HG03097 (cell line): ENCODE results near the gene IL3RA.
"Not testable (repeated sequence)": the region's sequence is repeated elsewhere in the genome, so short reads cannot be mapped to it uniquely, and the experiment has no call there.

Experiments used
- ATAC-seq: cut with Tn5 transposase; IDR thresholded peaks from one replicate; pipeline ENCODE4 v1.9.1; 2021; ENCODE audit not compliant: unreplicated experiment, low FRiP score

Gene IL3RA

GRCh38 chrX:1327651-1328304 is 8.8 kb upstream of the IL3RA start:
- ATAC-seq = no peak

- no peak for ATAC-seq
Measured at GRCh38 chrX:1330605-1331004, 6.0 kb upstream of the IL3RA start.

- ATAC-seq = not testable (repeated sequence)
Measured at GRCh38 chrX:1332433-1332832, 4.2 kb upstream of the IL3RA start.

- no peak for ATAC-seq
Measured at GRCh38 chrX:1334854-1335253, 1.7 kb upstream of the IL3RA start.

- peak; percentile 32 for ATAC-seq
Measured at GRCh38 chrX:1336948-1337779, 579 bp downstream of the IL3RA start.

GRCh38 chrX:1341545-1342184 is 5.1 kb downstream of the IL3RA start:
- ATAC-seq = no peak

- ATAC-seq = not testable (repeated sequence)
Measured at GRCh38 chrX:1349606-1350005, 13.0 kb downstream of the IL3RA start.

GRCh38 chrX:1351981-1352714 is 15.6 kb downstream of the IL3RA start:
- ATAC-seq = no peak

- ATAC-seq = no peak
Measured at GRCh38 chrX:1354036-1355019, 17.7 kb downstream of the IL3RA start.

- ATAC-seq = no peak
Measured at GRCh38 chrX:1355131-1356046, 18.8 kb downstream of the IL3RA start.

GRCh38 chrX:1357993-1358392 is 21.4 kb downstream of the IL3RA start:
- no peak for ATAC-seq

- no peak for ATAC-seq
Measured at GRCh38 chrX:1358793-1359476, 22.4 kb downstream of the IL3RA start.

- no peak for ATAC-seq
Measured at GRCh38 chrX:1359477-1359873, 22.9 kb downstream of the IL3RA start.

- ATAC-seq = no peak
Measured at GRCh38 chrX:1360171-1360570, 23.6 kb downstream of the IL3RA start.

GRCh38 chrX:1361275-1361674 is 24.7 kb downstream of the IL3RA start:
- no peak for ATAC-seq

- no peak for ATAC-seq
Measured at GRCh38 chrX:1361910-1362309, 25.3 kb downstream of the IL3RA start.

GRCh38 chrX:1366363-1366762 is 29.8 kb downstream of the IL3RA start:
- ATAC-seq = not testable (repeated sequence)

- no peak for ATAC-seq
Measured at GRCh38 chrX:1368385-1368698, 31.8 kb downstream of the IL3RA start.
